ENCODE results near the gene BUD23.

GRCh38 chr7:73738220-73738611 is 54.8 kb downstream of the BUD23 start:
- TF ChIP-seq CTCF (IDR thresholded peaks at IDR 0.05; ENCODE audit: low read depth, low read length): no peak
- no peak for TF ChIP-seq MAX (IDR thresholded peaks at IDR 0.05; ENCODE audit: low read depth, low read length)
- TF ChIP-seq MYC (IDR thresholded peaks at IDR 0.05; ENCODE audit: low read depth, low read length): 0 out of 2 replicates have a peak, but pooled peaks have one; percentile 4
- no peak for TF ChIP-seq POLR2A (IDR thresholded peaks at IDR 0.05; ENCODE audit: extremely low read depth, insufficient read length)

Data from NB4 (cell line).